Neutrophil (primary cell): Measurements from ENCODE around the gene GMDS.

Experiments used
- H3K27ac ChIP-seq: fragments of 200-600 bp; sonication (generic); 2 replicates; pipeline ENCODE4 v1.5.1; 2016; ENCODE audit warnings: mild to moderate bottlenecking, moderate library complexity
- H3K27me3 ChIP-seq: fragments of 200-600 bp; sonication (generic); 2 replicates; pipeline ENCODE4 v1.6.0; 2016; ENCODE audit warnings: mild to moderate bottlenecking
- H3K36me3 ChIP-seq: fragments of 200-600 bp; sonication (generic); 2 replicates; pipeline ENCODE4 v1.5.1; 2017
- H3K4me1 ChIP-seq, 2 experiments: fragments of 200-600 bp in 1 of 2; sonication (generic) in 1 of 2; 1 replicate in 1 of 2; 2 replicates in 1 of 2; pipeline versions ENCODE4 v1.5.1 to v1.6.1; 2013 to 2016; ENCODE audit warnings: low read depth in 1 of 2, low read length in 1 of 2, mild to moderate bottlenecking in 1 of 2, moderate library complexity in 1 of 2; ENCODE audit not compliant: control insufficient read depth in 1 of 2, insufficient read depth in 1 of 2
- H3K4me3 ChIP-seq, 2 experiments: fragments of 200-600 bp in 1 of 2; sonication (generic) in 1 of 2; 1 replicate in 1 of 2; 2 replicates in 1 of 2; pipeline ENCODE4 v1.5.1; 2013 to 2016; ENCODE audit warnings: low read depth in 1 of 2, low read length in 1 of 2, mild to moderate bottlenecking in 1 of 2, moderate library complexity in 1 of 2
- H3K9me3 ChIP-seq: fragments of 200-600 bp; sonication (generic); 2 replicates; pipeline ENCODE4 v1.5.1; 2016
- TF ChIP-seq, protein P1 (sequence below): fragments of 200-600 bp; sonication (generic); IDR thresholded peaks from 2 replicates; pipeline ENCODE4 v1.5.1; 2016; ENCODE audit warnings: antibody characterized with exemption

Gene GMDS

DNA sequence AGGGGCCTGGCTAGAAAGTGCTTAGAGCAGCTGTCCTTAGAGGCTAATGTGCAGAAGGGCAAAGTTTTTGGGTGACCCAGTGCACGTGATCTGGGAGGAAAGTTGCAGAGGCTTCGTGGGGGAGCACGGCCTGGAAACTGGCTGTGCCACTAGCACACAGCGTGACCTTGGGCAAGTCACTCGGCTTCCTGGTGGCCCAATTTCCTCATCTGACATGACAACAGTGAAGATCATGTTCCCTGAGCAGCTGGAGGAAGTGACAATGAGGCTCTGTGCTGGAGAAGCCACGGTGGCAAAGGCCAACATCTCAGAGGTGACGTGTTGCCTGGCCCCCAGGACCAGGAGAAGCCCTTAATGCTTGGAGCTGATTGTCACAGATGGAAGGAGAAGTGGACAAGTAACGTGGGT lies 536.2 kb downstream of the GMDS start:
- Histone ChIP-seq H3K27ac (peak overlapping the region; percentile 88), H3K4me3 (peak overlapping the region in 1 of 2 experiments; percentile 22), H3K4me1 (peaks cover 27% of the 10 kb centered on the region in 2 experiments), H3K9me3 (no peaks in the 10 kb centered on the region), H3K36me3 (no peaks in the 10 kb centered on the region), H3K27me3 (no peaks in the 10 kb centered on the region)
- TF ChIP-seq, protein P1, sequence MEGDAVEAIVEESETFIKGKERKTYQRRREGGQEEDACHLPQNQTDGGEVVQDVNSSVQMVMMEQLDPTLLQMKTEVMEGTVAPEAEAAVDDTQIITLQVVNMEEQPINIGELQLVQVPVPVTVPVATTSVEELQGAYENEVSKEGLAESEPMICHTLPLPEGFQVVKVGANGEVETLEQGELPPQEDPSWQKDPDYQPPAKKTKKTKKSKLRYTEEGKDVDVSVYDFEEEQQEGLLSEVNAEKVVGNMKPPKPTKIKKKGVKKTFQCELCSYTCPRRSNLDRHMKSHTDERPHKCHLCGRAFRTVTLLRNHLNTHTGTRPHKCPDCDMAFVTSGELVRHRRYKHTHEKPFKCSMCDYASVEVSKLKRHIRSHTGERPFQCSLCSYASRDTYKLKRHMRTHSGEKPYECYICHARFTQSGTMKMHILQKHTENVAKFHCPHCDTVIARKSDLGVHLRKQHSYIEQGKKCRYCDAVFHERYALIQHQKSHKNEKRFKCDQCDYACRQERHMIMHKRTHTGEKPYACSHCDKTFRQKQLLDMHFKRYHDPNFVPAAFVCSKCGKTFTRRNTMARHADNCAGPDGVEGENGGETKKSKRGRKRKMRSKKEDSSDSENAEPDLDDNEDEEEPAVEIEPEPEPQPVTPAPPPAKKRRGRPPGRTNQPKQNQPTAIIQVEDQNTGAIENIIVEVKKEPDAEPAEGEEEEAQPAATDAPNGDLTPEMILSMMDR: no peak

DNA sequence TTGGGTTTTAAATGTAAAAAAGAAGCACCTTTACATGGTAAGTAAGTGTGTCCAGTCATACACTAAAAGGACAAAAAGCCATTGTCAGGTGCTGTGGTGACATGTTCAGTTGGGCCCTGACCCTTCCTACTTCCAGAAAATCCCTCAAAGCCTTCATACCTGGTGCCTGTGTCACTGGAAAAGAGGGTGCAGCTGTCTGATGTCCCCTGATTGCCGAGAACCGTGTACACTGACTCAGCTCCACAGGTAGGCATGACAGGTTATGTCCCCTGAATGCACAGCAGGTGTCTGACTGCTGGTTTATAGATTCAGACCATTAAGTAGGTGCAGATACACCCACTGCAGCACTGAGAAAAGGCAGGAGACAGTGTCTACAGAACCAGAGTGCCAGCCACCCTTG lies 536.6 kb downstream of the GMDS start:
- Histone ChIP-seq H3K36me3 (no peaks in the 10 kb centered on the region), H3K27me3 (no peaks in the 10 kb centered on the region), H3K27ac (peak overlapping the region; percentile 88), H3K9me3 (no peaks in the 10 kb centered on the region), H3K4me3 (peak overlapping the region in 1 of 2 experiments; percentile 22), H3K4me1 (peaks cover 27% of the 10 kb centered on the region in 2 experiments)
- TF ChIP-seq, protein P1: no peak

DNA sequence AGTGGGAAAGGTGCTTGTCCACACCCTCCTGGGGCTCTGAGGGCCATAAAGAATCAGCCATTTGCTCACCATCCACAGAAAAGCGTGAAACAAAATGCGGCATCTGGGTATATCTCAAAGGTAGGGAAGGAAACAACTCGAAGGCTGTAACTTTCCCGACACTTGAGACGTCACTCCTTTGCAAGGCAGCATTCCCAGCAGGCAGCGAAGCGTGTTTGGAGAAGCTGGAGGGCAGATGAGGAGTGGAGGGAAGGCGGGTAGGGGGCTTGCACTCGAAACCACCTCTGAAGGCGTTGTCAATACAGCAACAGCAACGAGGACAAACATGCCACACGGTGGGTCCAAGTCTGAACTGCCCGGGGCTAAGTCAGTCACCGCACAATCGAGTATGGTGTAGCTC lies 537.3 kb downstream of the GMDS start:
- H3K27me3 ChIP-seq: no peaks in the 10 kb centered on the region

DNA sequence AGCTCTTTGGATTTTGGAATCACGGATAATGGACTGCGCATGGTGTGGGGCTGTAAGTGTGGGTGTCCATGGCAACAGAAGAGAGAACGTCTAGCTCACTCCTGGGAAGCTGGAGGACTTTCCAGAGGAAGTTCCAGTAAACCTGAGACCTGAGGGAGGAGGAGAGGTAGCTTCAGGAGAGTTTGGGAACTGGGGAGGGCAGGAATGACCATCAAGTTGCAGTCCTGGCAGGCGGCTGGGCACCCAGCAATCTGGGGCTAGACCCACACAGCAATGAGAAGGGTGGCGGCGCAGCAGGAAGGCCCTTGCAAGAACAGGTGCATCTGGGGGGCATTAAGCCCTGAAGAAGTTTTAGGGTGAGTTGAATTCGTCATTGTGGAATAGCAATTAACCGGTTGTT lies 539.8 kb downstream of the GMDS start:
- H3K9me3 ChIP-seq: no peaks in the 10 kb centered on the region
- H3K27me3 ChIP-seq: no peaks in the 10 kb centered on the region
- peaks cover 40% of the 10 kb centered on the region in 2 experiments for H3K4me1 ChIP-seq
- H3K36me3 ChIP-seq: no peaks in the 10 kb centered on the region
- H3K27ac ChIP-seq: no peak overlapping the region
- TF ChIP-seq, protein P1: no peak
- H3K4me3 ChIP-seq: no peak overlapping the region

More for the DNA sequence above, 537.3 kb downstream of the GMDS start:
- Histone ChIP-seq H3K4me3 (no peak overlapping the region), H3K4me1 (peaks cover 29 to 32% of the 10 kb centered on the region in 2 experiments), H3K9me3 (no peaks in the 10 kb centered on the region), H3K27ac (peak overlapping the region; percentile 88), H3K36me3 (no peaks in the 10 kb centered on the region)
- TF ChIP-seq, protein P1: no peak

DNA sequence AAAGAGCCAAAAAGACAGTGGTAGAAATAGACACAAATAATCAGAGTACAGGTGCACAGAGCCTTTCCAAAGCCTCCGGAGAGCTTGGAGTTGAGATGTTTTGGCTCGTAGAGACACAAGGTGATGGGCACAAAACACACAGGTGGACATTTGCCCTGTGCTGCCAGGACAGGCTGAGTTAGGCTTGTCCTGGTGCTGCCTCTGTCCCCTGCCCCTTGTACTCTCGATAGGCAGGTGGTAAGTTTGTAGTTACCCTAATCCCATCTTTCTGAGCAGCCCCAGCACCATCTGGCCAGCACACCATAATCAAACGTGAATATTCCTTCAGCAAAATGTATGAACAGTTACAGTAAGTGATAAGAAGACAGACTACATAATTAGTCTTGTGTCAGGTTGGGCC lies 540.2 kb downstream of the GMDS start:
- no peak overlapping the region for H3K4me3 ChIP-seq
- H3K27me3 ChIP-seq: no peaks in the 10 kb centered on the region
- no peaks in the 10 kb centered on the region for H3K9me3 ChIP-seq
- H3K27ac ChIP-seq: no peak overlapping the region
- H3K36me3 ChIP-seq: no peaks in the 10 kb centered on the region
- peaks cover 37% of the 10 kb centered on the region in 2 experiments for H3K4me1 ChIP-seq
- TF ChIP-seq, protein P1: no peak

DNA sequence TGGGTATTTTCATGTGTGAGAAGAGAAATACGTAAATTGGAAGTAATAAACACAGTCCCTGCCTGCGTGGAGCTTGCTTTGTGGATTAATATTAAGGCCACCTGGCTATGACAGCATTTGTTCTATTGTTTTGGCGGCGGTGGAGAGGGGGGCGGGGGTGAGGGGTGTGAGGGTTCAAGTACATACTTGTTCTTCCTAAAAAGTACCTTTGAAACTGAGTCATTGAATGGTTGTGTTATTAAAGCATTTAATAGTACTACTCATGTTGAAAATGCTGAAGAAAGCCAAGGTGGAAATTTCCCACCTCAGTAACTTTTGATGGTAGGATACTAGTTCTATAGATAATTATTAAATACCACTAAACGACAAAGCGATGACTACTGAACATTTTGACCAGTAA lies 540.7 kb downstream of the GMDS start:
- no peaks in the 10 kb centered on the region for H3K27me3 ChIP-seq
- TF ChIP-seq, protein P1: no peak
- no peaks in the 10 kb centered on the region for H3K9me3 ChIP-seq
- H3K27ac ChIP-seq: no peak overlapping the region
- H3K36me3 ChIP-seq: no peaks in the 10 kb centered on the region
- no peak overlapping the region for H3K4me3 ChIP-seq
- peaks cover 33% of the 10 kb centered on the region in 2 experiments for H3K4me1 ChIP-seq
